HL-60 (cell line): ENCODE data around the gene UNC119.

Source experiments
- DNase-seq, 2 experiments: peaks; one replicate each; pipeline ENCODE4 v3.0.0-alpha.2; 2010 to 2020; ENCODE audit warnings: low read depth in 1 of 2, low spot score in 1 of 2
- H3K27ac ChIP-seq: fragments of 250-450 bp; sonication (Bioruptor Pico); replicated peaks from 2 replicates; pipeline ENCODE4 v1.5.1; 2020; ENCODE audit warnings: mild to moderate bottlenecking, moderate library complexity
- H3K27me3 ChIP-seq: fragments of 250-450 bp; sonication (Bioruptor Pico); 2 replicates; pipeline ENCODE4 v1.5.1; 2021; ENCODE audit warnings: mild to moderate bottlenecking, moderate library complexity; ENCODE audit not compliant: insufficient read depth, poor library complexity, severe bottlenecking
- H3K4me3 ChIP-seq: replicated peaks from 2 replicates; pipeline ENCODE4 v1.5.1; 2011; ENCODE audit warnings: mild to moderate bottlenecking, control low read depth, low read length; ENCODE audit not compliant: insufficient read depth
- CTCF ChIP-seq: IDR thresholded peaks from one replicate; pipeline ENCODE4 v1.5.1; 2011; ENCODE audit warnings: low read length, control low read depth, inconsistent platforms; ENCODE audit not compliant: insufficient read depth
- GABPA ChIP-seq: IDR thresholded peaks from 2 replicates; pipeline ENCODE4 v1.6.1; 2012; ENCODE audit warnings: low read depth
- POLR2AphosphoS5 ChIP-seq: IDR thresholded peaks from 2 replicates; pipeline ENCODE4 v1.6.1; 2012; ENCODE audit warnings: low read depth
- REST ChIP-seq: IDR thresholded peaks from 2 replicates; pipeline ENCODE4 v1.6.1; 2012; ENCODE audit warnings: low read depth; ENCODE audit not compliant: insufficient replicate concordance
- SPI1 ChIP-seq: IDR thresholded peaks from 2 replicates; pipeline ENCODE4 v1.6.1; 2012; ENCODE audit warnings: low read depth, mild to moderate bottlenecking, borderline replicate concordance

Gene UNC119

GRCh38 chr17:28499364-28499664 is 53.1 kb downstream of the UNC119 start:
- H3K27ac ChIP-seq, result no peak overlapping the region
- no peak for DNase-seq

GRCh38 chr17:28498652-28499363 is 53.6 kb downstream of the UNC119 start:
- DNase-seq, result no peak
- TF ChIP-seq POLR2AphosphoS5 (no peak), REST (no peak), GABPA (no peak), SPI1 (no peak), CTCF (no peak)
- Histone ChIP-seq H3K4me3 (no peak overlapping the region), H3K27me3 (peaks cover 2% of the 10 kb centered on the region), H3K27ac (no peak overlapping the region)

More at GRCh38 chr17:28499364-28499664, 53.1 kb downstream of the UNC119 start:
- H3K4me3 ChIP-seq, result no peak overlapping the region
- TF ChIP-seq POLR2AphosphoS5 (no peak), CTCF (no peak), GABPA (no peak), SPI1 (no peak), REST (no peak)
- H3K27me3 ChIP-seq, result peaks cover 5% of the 10 kb centered on the region

GRCh38 chr17:28497931-28498330 is 54.5 kb downstream of the UNC119 start:
- H3K4me3 ChIP-seq, result no peak overlapping the region
- no peak for DNase-seq
- no peaks in the 10 kb centered on the region for H3K27me3 ChIP-seq
- no peak overlapping the region for H3K27ac ChIP-seq
- TF ChIP-seq SPI1 (no peak), CTCF (no peak), REST (no peak), GABPA (no peak), POLR2AphosphoS5 (no peak)
